C4-2B (cell line): ENCODE data around the gene RPL13A.

Source experiments
- ZFX ChIP-seq: fragments of 450-650 bp; IDR thresholded peaks from 2 replicates; pipeline ENCODE4 v1.6.1; 2017
- TF ChIP-seq, protein P1 (sequence below): fragments of 450-650 bp; conservative IDR thresholded peaks from 2 replicates; pipeline ENCODE4 v1.5.1; 2017; ENCODE audit warnings: mild to moderate bottlenecking

DNA sequence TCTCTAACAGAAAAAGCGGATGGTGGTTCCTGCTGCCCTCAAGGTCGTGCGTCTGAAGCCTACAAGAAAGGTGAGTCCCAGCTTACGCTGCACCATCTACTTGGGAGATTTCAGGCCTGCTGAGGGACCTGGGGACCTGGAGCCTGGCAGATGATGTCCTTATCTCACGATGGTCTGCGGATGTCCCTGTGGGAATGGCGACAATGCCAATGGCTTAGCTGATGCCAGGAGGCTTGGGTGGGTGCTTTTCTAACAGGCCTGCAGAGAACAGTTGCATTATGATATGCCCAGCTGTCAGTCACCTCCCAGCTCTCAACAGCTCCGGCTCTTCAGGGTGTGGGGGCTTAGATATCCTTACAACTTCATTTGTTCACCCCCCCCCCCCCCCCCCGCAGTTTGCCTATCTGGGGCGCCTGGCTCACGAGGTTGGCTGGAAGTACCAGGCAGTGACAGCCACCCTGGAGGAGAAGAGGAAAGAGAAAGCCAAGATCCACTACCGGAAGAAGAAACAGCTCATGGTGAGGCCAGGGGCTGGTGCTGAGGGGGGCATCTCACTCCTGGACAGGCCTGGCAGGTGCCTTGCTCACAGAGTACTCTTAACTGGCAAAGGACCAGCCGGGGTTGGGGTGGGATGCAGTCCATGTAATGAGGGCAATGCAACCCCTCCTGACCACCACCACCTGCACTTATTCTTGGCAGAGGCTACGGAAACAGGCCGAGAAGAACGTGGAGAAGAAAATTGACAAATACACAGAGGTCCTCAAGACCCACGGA lies 3.8 kb downstream of the RPL13A start:
- TF ChIP-seq, protein P1, sequence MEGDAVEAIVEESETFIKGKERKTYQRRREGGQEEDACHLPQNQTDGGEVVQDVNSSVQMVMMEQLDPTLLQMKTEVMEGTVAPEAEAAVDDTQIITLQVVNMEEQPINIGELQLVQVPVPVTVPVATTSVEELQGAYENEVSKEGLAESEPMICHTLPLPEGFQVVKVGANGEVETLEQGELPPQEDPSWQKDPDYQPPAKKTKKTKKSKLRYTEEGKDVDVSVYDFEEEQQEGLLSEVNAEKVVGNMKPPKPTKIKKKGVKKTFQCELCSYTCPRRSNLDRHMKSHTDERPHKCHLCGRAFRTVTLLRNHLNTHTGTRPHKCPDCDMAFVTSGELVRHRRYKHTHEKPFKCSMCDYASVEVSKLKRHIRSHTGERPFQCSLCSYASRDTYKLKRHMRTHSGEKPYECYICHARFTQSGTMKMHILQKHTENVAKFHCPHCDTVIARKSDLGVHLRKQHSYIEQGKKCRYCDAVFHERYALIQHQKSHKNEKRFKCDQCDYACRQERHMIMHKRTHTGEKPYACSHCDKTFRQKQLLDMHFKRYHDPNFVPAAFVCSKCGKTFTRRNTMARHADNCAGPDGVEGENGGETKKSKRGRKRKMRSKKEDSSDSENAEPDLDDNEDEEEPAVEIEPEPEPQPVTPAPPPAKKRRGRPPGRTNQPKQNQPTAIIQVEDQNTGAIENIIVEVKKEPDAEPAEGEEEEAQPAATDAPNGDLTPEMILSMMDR, result no peak
- no peak for TF ChIP-seq ZFX
